Adrenal gland (tissue), 12 donors: ENCODE data around the gene PSMG3. TPM values are rescaled to one million over a fixed set of nuclear protein-coding genes. Genes with fewer than 3 reads are reported as not detected.

Experiments used
- DNase-seq, 7 donors: peaks; one replicate each; pipeline ENCODE4 v3.0.0-alpha.2; 2019 to 2020
- H3K27ac ChIP-seq, 5 donors: fragments of 200-600 bp; sonication (generic) in 4 of 5; 1 replicate in 3 of 5; 2 replicates in 2 of 5; pipeline versions ENCODE4 v1.5.1 to v1.8.0; 2016 to 2020; ENCODE audit warnings: mild to moderate bottlenecking in 1 of 5
- H3K27me3 ChIP-seq: fragments of 200-600 bp; 2 replicates; pipeline ENCODE4 v1.8.0; 2021
- H3K36me3 ChIP-seq, 2 donors: fragments of 200-600 bp; replicated peaks in 1 of 2; 1 replicate in 1 of 2; 2 replicates in 1 of 2; pipeline versions ENCODE4 v1.5.1 to v1.8.0; 2018 to 2022
- H3K4me1 ChIP-seq, 2 donors: fragments of 200-600 bp; replicated peaks in 1 of 2; 1 replicate in 1 of 2; 2 replicates in 1 of 2; pipeline versions ENCODE4 v1.5.1 to v1.8.0; 2018 to 2021
- H3K4me3 ChIP-seq, 4 donors: fragments of 200-600 bp; sonication (generic) in 3 of 4; one replicate each; pipeline ENCODE4 v1.5.1; 2016 to 2018
- H3K9me3 ChIP-seq, 3 donors: fragments of 200-600 bp; sonication (generic) in 1 of 3; replicated peaks in 1 of 3; 1 replicate in 2 of 3; 2 replicates in 1 of 3; pipeline versions ENCODE4 v1.5.1 to v1.8.0; 2016 to 2021
- POLR2A ChIP-seq, 2 donors: fragments of 450-650 bp; IDR thresholded peaks; one replicate each; pipeline ENCODE4 v1.6.1; 2017; ENCODE audit warnings: antibody characterized with exemption in 2 of 2, mild to moderate bottlenecking in 2 of 2, moderate library complexity in 1 of 2
- WGBS, 4 donors: extraction: QIAGEN DNeasy Blood & Tissue Kit in 2 of 4; methylation state at CpG; one replicate each; pipeline versions ENCODE4 v1.1.5 to v1.1.7; 2013 to 2017; 5-methylcytosine and 5-hydroxymethylcytosine counted together
- intact Hi-C, 2 donors: fragments of 100-400 bp; cut with DNase I; formaldehyde crosslinking; loops; one replicate each; pipeline versions ENCODE4 v1.14.1 to v1.15.0; 2022 to 2023
- polyA plus RNA-seq, 3 donors: library from polyadenylated mRNA; stranded (reverse); fragments of 200-250 nt in 2 of 3; fragments of 350-450 nt in 1 of 3; fragmentation: Illumina TruSeq in 1 of 3; extraction: RNeasy Lipid Tissue Mini Kit (QIAGEN cat#74804) in 1 of 3; gene quantifications; one replicate each; pipeline ENCODE4 v1.2.3, GENCODE V29; 2013 to 2014
- total RNA-seq, 9 donors: library from RNA; depleted of rRNA in 4 of 9; stranded (reverse); fragments of >200 nt in 4 of 9; fragments of 120-200 nt in 1 of 9; fragmentation: NEBNext Ultra II Directional in 1 of 9; extraction: Animal tissue kit (Norgen Biotek cat#: 25700) in 1 of 9; gene quantifications; one replicate each; pipeline versions ENCODE4 v1.1.0 to v1.2.4, GENCODE V29; 2013 to 2023
- TF ChIP-seq, protein P1 (sequence below), 6 experiments: fragments of 450-650 bp in 4 of 6; fragments of 200-600 bp in 2 of 6; sonication (generic) in 1 of 6; IDR thresholded peaks; 1 replicate in 5 of 6; 2 replicates in 1 of 6; pipeline versions ENCODE4 v1.5.1 to v1.8.0; 2016 to 2021; ENCODE audit warnings: antibody characterized with exemption in 6 of 6, mild to moderate bottlenecking in 2 of 6, moderate library complexity in 1 of 6
- donor health status: healthy with polysubstance abuse.
- donor health status: Bipolar disorder and iron deficiency.
- donor health status: DM: yes; HTN: yes; CAD: no.
- donor health status: DM: no; HTN: no; CAD: no.
- donor health status: DM: no; HTN: no; CAD: no.
- donor health status: DM: yes; HTN: yes; CAD: no.

Gene PSMG3
- total and polyA plus RNA-seq, 12 donors, result 17.3 to 82.7 (median 34.8) TPM

DNA sequence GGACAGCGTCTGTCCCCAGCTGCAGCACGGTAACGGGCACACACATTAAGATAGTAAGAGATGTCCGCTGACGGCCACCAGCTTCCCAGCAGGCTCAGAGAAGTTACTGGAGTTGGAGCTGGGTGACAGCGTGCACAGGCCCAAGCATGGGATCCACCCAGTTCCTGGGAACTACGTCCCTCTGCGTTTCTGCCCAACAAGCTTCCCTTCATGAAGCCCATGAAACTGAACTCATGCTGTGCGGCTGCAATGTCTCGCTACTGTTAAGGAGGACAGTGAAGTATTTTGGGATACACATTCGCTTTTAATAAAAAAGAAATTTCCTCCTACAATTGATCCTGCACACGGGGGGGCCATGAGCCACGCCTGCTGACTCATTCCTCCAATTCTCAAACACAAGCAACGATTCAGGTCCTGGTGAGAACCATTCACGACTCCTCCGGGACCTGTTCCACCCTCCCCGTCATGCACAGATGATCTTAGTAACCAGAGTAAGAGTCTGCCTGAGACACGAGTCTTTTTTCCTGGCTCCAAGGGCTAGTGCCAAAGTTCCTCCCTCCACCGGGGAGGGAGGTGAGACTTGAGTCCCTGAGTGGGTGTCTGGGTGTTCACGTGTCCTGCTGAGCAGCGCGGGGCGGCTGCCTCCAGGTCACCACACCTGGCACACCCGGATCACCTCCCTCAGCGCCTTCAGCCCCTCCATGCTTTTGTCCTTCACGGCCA is 2.6 kb downstream of the PSMG3 start:
- TF ChIP-seq, protein P1, sequence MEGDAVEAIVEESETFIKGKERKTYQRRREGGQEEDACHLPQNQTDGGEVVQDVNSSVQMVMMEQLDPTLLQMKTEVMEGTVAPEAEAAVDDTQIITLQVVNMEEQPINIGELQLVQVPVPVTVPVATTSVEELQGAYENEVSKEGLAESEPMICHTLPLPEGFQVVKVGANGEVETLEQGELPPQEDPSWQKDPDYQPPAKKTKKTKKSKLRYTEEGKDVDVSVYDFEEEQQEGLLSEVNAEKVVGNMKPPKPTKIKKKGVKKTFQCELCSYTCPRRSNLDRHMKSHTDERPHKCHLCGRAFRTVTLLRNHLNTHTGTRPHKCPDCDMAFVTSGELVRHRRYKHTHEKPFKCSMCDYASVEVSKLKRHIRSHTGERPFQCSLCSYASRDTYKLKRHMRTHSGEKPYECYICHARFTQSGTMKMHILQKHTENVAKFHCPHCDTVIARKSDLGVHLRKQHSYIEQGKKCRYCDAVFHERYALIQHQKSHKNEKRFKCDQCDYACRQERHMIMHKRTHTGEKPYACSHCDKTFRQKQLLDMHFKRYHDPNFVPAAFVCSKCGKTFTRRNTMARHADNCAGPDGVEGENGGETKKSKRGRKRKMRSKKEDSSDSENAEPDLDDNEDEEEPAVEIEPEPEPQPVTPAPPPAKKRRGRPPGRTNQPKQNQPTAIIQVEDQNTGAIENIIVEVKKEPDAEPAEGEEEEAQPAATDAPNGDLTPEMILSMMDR (IDR thresholded peaks at IDR 0.05), result no peak
- TF ChIP-seq POLR2A (IDR thresholded peaks at IDR 0.05), result no peak
- Histone ChIP-seq H3K9me3 (no peaks in the 10 kb centered on the region), H3K27ac (no peak overlapping the region), H3K27me3 (no peaks in the 10 kb centered on the region), H3K4me1 (peaks cover 22 to 24% of the 10 kb centered on the region in 2 donors), H3K36me3 (peaks cover 0 to 14% of the 10 kb centered on the region in 2 donors), H3K4me3 (no peak overlapping the region)
- intact Hi-C loops, result no loop called here
- no peak for DNase-seq
- WGBS, 4 donors, result 84 to 90% (median 88%) methylated on average over 23 to 26 of the region's 26 CpGs

DNA sequence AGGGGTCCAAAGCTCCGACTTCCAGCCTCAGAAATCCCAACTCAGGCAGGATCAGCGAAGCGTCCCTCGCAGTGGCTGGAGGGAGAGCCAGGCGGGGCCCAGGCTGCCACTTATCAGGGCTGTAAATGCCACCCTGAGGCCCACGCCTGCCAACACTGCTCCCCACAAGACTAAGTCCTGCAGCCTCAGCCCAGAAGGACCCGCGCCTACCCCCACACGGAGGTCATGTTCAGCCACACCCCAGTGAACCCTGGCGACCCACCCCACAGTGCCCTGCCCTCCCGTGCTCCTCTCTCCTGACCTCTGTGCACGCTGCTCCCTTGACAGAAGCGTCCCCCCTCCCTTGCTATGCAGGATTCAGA is 3.2 kb downstream of the PSMG3 start:
- H3K27me3 ChIP-seq, result no peaks in the 10 kb centered on the region

DNA sequence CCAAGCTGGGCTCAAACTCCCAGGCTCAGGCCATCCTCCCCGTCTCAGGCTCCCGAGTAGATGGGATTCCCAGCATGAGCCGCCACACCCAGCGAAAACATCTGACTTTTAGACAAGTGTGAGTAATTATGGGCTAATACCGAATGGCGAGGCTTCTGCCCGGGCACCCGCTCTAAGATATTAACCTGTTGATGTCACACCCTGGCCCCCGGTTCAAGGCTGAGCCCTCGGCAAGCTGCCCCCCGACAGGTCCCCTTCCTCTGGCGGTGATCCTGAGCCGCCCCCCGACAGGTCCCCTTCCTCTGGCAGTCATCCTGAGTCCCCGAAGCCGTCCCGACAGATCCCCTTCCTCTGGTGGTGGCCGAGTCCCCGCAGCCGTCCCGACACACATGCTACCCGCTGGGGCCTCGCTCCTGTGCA is 5.2 kb downstream of the PSMG3 start:
- intact Hi-C loops, result no loop called here
- H3K4me3 ChIP-seq, result no peak overlapping the region
- TF ChIP-seq POLR2A (IDR thresholded peaks at IDR 0.05), result no peak
- TF ChIP-seq, protein P1 (IDR thresholded peaks at IDR 0.05), result no peak
- no peak overlapping the region for H3K27ac ChIP-seq
- 63 to 71% (median 65%) methylated on average over 18 to 23 of the region's 23 CpGs for WGBS, 4 donors
- no peak for DNase-seq
- H3K27me3 ChIP-seq, result no peaks in the 10 kb centered on the region
- peaks cover 0 to 14% of the 10 kb centered on the region in 2 donors for H3K36me3 ChIP-seq
- H3K9me3 ChIP-seq, result no peaks in the 10 kb centered on the region
- peaks cover 7 to 11% of the 10 kb centered on the region in 2 donors for H3K4me1 ChIP-seq

More for the DNA sequence above, 3.2 kb downstream of the PSMG3 start:
- no peak overlapping the region for H3K27ac ChIP-seq
- H3K9me3 ChIP-seq, result no peaks in the 10 kb centered on the region
- TF ChIP-seq, protein P1 (IDR thresholded peaks at IDR 0.05), result no peak
- no peak for TF ChIP-seq POLR2A (IDR thresholded peaks at IDR 0.05)
- WGBS, 4 donors, result 82 to 88% (median 88%) methylated on average over 4 to 13 of the region's 13 CpGs
- intact Hi-C loops, result no loop called here
- DNase-seq, result no peak
- peaks cover 18 to 22% of the 10 kb centered on the region in 2 donors for H3K4me1 ChIP-seq
- peaks cover 0 to 14% of the 10 kb centered on the region in 2 donors for H3K36me3 ChIP-seq
- no peak overlapping the region for H3K4me3 ChIP-seq

DNA sequence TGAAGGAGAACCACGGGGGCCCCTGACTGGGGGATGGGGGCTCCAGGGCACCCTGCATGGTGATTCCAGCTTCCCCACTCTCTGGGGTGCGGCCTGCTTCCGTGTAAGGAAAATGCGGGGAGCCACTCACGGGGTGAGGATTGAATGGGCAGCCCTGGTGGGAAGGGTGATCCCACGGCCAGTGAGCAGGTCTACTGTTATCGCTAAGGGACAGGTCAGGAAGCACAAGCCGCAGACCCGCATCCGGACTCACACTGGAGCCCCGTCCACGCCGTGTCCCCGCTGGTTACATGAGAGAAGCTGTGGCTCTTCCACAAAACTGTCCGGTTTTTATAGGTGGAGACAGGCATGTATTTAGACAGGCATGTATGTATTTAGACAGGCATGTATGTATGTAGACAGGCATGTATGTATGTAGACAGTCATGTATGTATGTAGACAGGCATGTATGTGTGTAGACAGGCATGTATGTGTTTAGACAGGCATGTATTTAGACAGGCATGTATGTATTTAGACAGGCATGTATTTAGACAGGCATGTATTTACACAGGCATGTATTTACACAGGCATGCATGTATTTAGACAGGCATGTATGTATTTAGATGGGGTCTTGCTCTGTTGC is 5.7 kb downstream of the PSMG3 start:
- no peak overlapping the region for H3K27ac ChIP-seq
- no peaks in the 10 kb centered on the region for H3K27me3 ChIP-seq
- H3K36me3 ChIP-seq, result peaks cover 0 to 14% of the 10 kb centered on the region in 2 donors
- no peak for TF ChIP-seq POLR2A (IDR thresholded peaks at IDR 0.05)
- TF ChIP-seq, protein P1 (IDR thresholded peaks at IDR 0.05), result no peak
- intact Hi-C loops, result no loop called here
- no peak for DNase-seq
- H3K4me1 ChIP-seq, result peaks cover 4 to 7% of the 10 kb centered on the region in 2 donors
- WGBS, 4 donors, result 85 to 94% (median 89%) methylated on average over 12 to 15 of the region's 15 CpGs
- H3K4me3 ChIP-seq, result no peak overlapping the region
- no peaks in the 10 kb centered on the region for H3K9me3 ChIP-seq
